GM19239 (cell line): ENCODE measurements around the gene UGT2B11.
A peak's percentile ranks its signal among the peaks of the same experiment; 100 is the strongest.
"Not testable (repeated sequence)": the region's sequence is repeated elsewhere in the genome, so short reads cannot be mapped to it uniquely, and the experiment has no call there.

ENCODE experiments used
- DNase-seq: peaks from one replicate; pipeline ENCODE4 v3.0.0; 2011; ENCODE audit warnings: low spot score; ENCODE audit not compliant: insufficient read length
- FAIRE-seq: peaks from 2 replicates; lab custom pipeline; 2011; peaks lifted over from hg19 to GRCh38; lab: Jason Lieb, UNC

UGT2B11 gene

DNA sequence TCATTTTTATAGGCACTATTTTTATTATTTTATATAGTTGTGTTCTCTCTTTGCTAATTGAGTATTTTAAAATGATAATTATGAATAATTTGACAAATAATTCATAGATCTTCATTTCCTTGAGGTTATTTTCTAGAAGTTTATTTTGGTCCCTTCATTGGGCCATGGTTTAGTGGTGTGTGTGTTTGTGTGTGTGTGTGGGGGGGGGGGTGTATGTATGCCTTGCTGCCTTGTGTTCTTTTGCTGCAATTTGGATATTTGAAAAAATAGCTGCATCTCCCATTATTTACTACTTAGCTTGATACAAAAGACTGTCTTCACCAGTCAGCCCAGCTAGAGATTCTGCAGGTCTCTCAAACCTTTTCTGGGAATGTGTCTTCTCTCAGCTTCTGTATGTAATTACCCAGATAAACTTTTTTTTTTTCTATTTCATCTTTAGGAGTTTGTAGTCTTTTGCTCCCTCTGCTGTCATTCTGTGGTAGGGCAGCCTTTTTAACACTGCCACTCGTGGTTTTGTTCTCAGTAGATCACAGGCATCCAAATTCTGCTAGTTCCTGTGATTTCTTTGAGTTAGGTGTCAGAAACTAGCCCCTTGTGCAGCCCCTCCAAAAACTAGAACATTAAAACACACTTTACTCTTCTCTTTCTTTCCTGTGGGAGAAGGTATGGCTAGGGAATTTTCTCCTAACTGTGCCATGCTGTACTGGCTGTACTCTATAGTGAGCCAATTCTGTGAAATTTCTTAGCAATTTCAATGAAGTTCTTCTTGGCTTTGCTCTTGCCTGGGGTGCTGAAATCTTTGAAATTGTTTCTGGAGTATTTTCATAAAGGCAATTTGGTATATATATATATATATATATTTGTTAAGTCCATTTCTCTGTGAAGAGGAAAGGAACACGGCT lies 44.1 kb downstream of the UGT2B11 start:
- peak; percentile 54 for FAIRE-seq
- DNase-seq: not testable (repeated sequence)

GRCh38 chr4:69169171-69169570 lies 45.4 kb downstream of the UGT2B11 start:
- not testable (repeated sequence) for FAIRE-seq, DNase-seq

DNA sequence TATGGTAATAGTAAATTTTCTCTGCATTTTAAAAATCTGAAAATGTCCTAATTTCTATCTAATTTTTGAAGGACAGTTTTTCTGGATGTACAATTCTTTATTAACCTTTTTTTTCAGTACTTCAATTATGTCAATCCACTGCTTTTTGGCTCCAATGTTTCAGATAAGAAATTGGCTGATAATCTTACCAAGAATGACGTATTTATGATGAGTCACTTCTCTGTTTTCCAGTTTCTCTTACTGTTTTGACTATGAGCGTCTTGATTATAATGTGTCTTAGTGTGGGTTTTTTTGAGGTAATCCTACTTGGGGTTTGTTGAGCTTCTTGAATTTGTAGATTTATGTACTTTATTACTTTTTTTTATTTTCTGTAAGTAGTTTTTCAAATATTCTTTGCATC lies 47.2 kb downstream of the UGT2B11 start:
- DNase-seq: no peak
- FAIRE-seq: no peak

- not testable (repeated sequence) for DNase-seq, FAIRE-seq
Observed at GRCh38 chr4:69166376-69166775, 48.2 kb downstream of the UGT2B11 start.

GRCh38 chr4:69165707-69166106 lies 48.8 kb downstream of the UGT2B11 start:
- FAIRE-seq, DNase-seq: not testable (repeated sequence)

DNA sequence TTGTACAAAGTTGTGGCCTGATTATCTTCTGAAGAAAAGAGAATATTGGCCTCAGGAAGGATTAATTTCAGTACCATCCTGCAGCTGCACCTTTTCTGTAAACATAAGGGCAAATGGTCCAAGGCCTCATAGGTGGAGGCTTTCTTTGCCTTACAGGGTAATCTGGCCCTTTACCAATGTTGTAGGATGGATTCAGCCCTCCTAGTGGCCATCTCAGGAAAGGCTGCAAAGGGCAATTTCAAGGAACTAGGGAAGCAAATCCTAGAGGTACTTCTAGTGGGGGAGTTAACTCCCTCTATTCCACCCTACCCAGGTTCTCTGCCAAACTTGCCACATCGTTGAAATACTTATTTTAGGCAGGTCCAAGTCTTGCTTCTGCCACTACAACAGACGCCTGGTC lies 57.6 kb downstream of the UGT2B11 start:
- DNase-seq (no peak), FAIRE-seq (peak; percentile 35)

DNA sequence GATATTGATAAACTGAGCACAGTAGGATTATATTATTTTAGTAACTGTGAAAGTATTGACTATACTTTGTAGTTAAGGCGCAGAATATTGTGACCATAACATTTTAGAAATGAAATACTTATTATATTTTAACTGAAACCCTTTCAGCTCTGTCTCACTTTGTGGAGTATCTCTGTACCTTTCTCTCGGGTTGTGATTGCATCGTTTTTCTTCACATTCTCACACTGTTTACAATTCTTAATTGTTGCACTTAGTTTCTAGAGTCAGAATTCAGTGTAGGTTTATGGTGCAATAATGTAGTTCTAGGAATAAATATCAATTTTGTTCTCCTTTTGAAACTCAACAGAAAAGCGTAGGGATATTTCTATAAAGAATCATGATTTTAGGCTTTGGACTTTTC lies 60.5 kb downstream of the UGT2B11 start:
- DNase-seq (no peak), FAIRE-seq (no peak)
